SK-N-SH treated with all-trans-retinoic acid at 6 μM for 48 hours (cell line): ENCODE measurements around the gene ESF1.

ENCODE experiments used
- ARNTL ChIP-seq: fragments of 450-650 bp; formaldehyde crosslinking; IDR thresholded peaks from 2 replicates; pipeline ENCODE4 v1.5.0; 2020; ENCODE audit warnings: low read depth, mild to moderate bottlenecking, moderate library complexity, borderline replicate concordance
- GLIS3 ChIP-seq: fragments of 250-450 bp; sonication (Bioruptor Pico); IDR thresholded peaks from 2 replicates; pipeline ENCODE4 v1.5.0; 2020; ENCODE audit warnings: mild to moderate bottlenecking, moderate library complexity
- PATZ1 ChIP-seq: fragments of 250-450 bp; sonication (Bioruptor Pico); IDR thresholded peaks from 2 replicates; pipeline ENCODE4 v1.8.0; 2020; ENCODE audit warnings: mild to moderate bottlenecking, moderate library complexity, borderline replicate concordance
- POU6F1 ChIP-seq: fragments of 250-450 bp; sonication (Bioruptor Pico); IDR thresholded peaks from 2 replicates; pipeline ENCODE4 v1.8.0; 2021; ENCODE audit warnings: low read depth, mild to moderate bottlenecking, moderate library complexity, borderline replicate concordance
- RARB ChIP-seq: fragments of 250-450 bp; sonication (Bioruptor Pico); IDR thresholded peaks from 2 replicates; pipeline ENCODE4 v1.8.0; 2021; ENCODE audit warnings: mild to moderate bottlenecking, moderate library complexity
- ZC3H10 ChIP-seq: fragments of 250-450 bp; sonication (Bioruptor Pico); IDR thresholded peaks from 2 replicates; pipeline ENCODE4 v1.5.1; 2021; ENCODE audit warnings: mild to moderate bottlenecking, moderate library complexity

GRCh38 chr20:13736436-13737191 is 48.1 kb downstream of the ESF1 start:
- TF ChIP-seq ZC3H10 (CRISPR knock-in tag) (no peak), PATZ1 (CRISPR knock-in tag) (no peak), RARB (no peak), POU6F1 (CRISPR knock-in tag) (no peak), GLIS3 (CRISPR knock-in tag) (no peak), ARNTL (CRISPR knock-in tag) (no peak)
